Activated T-cell treated with anti-CD3 and anti-CD28 coated beads for 48 hours (primary cell): ENCODE data around the gene SLC35F4.

Experiments
- DNase-seq: peaks from one replicate; pipeline ENCODE4 v3.0.0-alpha.2; 2020; ENCODE audit warnings: low read depth

SLC35F4 gene

DNA sequence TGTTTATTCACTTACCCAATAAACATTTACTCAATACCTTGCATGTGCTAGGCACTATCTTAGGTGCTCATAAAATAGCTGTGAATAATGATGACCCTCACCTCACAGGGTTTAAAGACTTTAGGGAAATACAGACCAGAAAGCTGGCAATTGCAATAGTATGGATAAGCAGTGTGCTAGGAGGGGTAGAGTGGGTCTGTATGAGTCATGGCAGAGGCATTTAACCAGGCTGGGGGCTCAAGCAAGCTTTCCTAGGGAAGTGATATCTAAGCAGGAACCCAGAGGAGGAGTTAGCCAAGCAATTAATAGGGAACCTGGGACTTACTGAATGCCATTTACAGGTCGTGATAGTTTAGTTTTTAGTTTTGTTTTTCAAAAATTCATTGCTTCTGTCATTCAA, 248.4 kb downstream of the SLC35F4 start:
- DNase-seq = no peak

DNA sequence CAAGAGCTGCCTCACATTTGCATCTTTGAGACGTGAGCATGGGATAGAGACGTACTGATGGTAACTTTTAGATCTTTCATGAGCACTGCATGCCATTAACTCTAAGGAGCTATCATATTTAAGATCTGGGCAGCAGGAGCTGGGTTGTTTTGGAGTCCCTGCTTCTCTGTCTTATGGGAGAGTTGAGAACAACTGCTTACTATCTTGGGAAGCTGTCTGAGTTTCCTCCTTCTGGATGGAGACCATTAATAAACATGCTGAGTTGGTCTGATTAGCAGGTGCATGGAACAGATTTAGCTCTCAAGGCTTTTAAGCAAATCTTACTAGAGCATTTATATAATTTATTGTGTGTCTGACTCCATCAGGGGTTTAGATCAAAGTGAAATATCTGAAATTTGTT, 252.9 kb downstream of the SLC35F4 start:
- DNase-seq = no peak

DNA sequence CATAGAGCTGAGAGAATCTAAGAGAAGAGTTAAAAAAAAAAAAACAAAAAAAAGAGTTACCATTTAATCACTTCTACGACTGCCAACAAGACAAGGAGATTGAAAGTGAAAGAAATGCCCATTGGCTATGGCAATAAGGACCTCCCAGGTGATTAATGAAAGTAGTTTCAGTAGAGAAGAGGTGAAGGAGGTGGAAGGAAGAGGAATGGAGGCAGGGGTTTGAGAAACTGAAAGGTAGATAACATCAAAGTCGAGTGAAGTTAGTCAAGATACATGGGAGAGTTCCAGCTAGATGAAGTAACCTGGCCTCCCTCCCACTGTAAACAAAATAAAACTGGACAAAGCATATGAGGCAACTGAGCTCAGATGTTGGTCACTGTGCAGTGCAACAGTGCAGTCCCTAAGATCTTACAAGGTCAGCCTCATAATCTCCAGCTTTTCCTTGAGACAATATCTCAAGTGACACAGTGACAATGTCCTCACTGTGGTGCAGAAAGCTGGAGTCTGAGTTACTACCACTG, 254.3 kb downstream of the SLC35F4 start:
- no peak for DNase-seq

- no peak for DNase-seq
Measured at GRCh38 chr14:57610631-57611030, 255.3 kb downstream of the SLC35F4 start.

GRCh38 chr14:57609192-57610075, 256.5 kb downstream of the SLC35F4 start:
- DNase-seq = no peak

GRCh38 chr14:57607086-57607485, 258.8 kb downstream of the SLC35F4 start:
- DNase-seq = no peak

DNA sequence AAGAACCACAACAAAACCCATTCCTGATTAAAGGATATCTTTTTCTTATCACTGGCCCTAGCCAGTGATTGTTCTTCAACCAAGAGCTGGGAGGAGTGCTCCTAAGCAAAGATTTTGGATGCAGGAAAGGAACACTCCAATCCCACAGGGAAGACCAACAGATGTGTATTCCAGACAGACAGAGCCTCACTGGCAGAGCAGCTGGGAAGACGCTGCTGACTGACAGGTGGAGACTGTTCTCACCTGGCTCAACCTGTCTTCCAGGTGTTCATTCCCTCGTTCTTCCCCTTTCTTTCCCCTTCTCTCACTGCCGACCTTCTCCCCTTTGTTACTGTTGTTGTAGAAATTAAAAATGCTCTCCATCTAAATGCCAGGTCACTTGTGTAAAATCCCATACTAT, 282.5 kb downstream of the SLC35F4 start:
- no peak for DNase-seq

DNA sequence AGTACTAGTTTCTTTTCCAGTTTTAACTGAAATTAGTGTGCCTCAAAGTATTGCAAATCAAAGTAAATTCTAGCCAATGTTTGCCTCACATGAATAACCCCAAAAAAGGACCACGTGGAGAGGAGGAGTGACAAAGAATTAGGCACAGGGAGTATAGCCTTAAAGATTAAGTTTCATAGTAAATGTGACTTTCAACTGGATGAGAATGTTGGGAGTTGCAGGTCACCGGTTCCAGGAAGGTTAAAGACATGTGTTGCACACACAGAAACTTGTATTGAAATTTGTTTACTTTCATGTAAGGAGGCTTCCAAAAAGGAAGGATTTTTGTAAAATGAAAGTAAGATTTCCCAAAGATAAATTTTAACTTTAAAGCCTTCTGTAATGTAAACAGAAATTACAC, 283.1 kb downstream of the SLC35F4 start:
- no peak for DNase-seq

- DNase-seq = no peak
Measured at GRCh38 chr14:57578801-57579200, 287.1 kb downstream of the SLC35F4 start.

GRCh38 chr14:57576498-57576897, 289.4 kb downstream of the SLC35F4 start:
- no peak for DNase-seq

GRCh38 chr14:57575482-57575881, 290.4 kb downstream of the SLC35F4 start:
- DNase-seq = no peak

GRCh38 chr14:57574617-57575288, 291.1 kb downstream of the SLC35F4 start:
- no peak for DNase-seq

GRCh38 chr14:57573173-57573572, 292.7 kb downstream of the SLC35F4 start:
- no peak for DNase-seq

DNA sequence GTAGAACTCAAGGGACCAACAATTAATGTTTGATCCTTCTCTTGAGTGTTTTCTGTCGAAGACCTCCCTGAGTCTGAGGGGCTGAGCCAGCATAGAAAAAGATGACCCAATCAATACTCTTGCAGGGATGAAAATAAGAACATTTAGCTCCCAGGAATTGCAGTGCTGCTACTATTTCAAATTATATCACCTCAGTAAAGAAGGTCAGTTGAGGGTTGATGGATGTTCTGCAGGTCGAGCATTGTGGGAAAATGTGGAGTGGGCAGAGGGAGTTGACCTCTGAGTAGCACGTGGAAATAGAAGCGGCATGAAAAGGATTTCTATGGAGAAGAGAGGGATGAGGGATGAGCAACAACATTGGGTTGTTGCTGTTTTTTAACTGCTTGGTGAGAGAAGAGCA, 297.3 kb downstream of the SLC35F4 start:
- no peak for DNase-seq

- DNase-seq = no peak
Measured at GRCh38 chr14:57567220-57567619, 298.7 kb downstream of the SLC35F4 start.

DNA sequence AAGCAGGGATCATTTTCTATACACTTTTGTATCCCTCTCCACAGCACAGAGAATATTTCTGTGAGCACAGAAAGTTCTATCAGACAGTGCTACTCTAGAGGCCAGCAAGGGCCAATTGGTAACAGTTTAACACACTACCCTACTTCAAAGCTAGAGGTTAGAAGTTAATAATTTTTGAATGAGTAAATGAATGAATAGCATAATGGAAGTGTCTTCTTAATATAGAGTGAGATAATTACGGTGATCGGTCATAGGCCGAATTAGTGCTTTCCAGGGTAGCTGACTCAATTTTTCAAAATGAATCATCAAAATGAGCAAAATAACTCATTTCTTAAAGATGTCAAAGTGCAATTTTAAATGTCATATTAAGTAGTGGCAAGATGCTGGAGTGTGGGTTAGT, 305.2 kb downstream of the SLC35F4 start:
- no peak for DNase-seq

GRCh38 chr14:57559576-57559975, 306.3 kb downstream of the SLC35F4 start:
- no peak for DNase-seq

GRCh38 chr14:57549765-57550420, 316.0 kb downstream of the SLC35F4 start:
- no peak for DNase-seq

GRCh38 chr14:57549016-57549564, 316.8 kb downstream of the SLC35F4 start:
- no peak for DNase-seq

GRCh38 chr14:57547131-57547530, 318.8 kb downstream of the SLC35F4 start:
- DNase-seq = no peak

GRCh38 chr14:57533214-57533613, 332.7 kb downstream of the SLC35F4 start:
- DNase-seq = no peak

DNA sequence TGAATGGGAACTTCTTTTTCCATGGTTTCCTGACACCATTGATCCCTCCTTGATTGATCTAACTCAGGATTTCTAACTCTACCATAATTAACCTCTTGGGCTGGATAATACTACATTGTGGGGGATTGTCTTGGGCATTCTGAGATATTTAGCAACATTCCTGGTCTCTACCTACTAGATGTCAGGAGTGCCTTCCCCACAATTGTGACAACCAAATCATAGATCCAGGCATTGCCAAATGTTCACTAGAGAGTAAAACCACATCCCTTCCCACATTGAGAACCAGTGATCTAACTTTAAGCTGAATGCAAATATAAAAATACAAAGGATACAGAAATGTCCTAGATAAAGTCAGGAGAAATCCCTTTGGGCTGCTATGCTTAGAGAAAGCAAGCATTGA, 335.3 kb downstream of the SLC35F4 start:
- DNase-seq = no peak
